OCI-LY7 (cell line): ENCODE data around the gene PRR15L. TPM values are rescaled to one million over a fixed set of nuclear protein-coding genes. Genes with fewer than 3 reads are reported as not detected.
"Not testable (repeated sequence)": the region's sequence is repeated elsewhere in the genome, so short reads cannot be mapped to it uniquely, and the experiment has no call there.

Experiments used
- BruUV-seq: library from RNA; stranded (reverse); fragments of 400-500 nt; replicated peaks from 2 replicates; lab custom pipeline; 2021; lab: Mats Ljungman, UMichigan
- CTCF ChIA-PET: fragments of 300-600 bp; sonication (Branson Sonifier 250); formaldehyde crosslinking; loops from one replicate; lab custom pipeline; 2022; ENCODE audit warnings: antibody characterized with exemption; ENCODE audit not compliant: unreplicated experiment; lab: Charles Lee
- POLR2A ChIA-PET: fragments of 300-600 bp; sonication (Branson Sonifier 250); formaldehyde crosslinking; loops from one replicate; lab custom pipeline; 2022; ENCODE audit warnings: antibody characterized with exemption; lab: Charles Lee
- DNase-seq: peaks from one replicate; pipeline ENCODE4 v3.0.0-alpha.2; 2015; ENCODE audit warnings: low spot score
- H2AFZ ChIP-seq: fragments of 200-600 bp; sonication (generic), shearing (Covaris generic); 2 replicates; pipeline ENCODE4 v1.6.1; 2014; ENCODE audit warnings: mild to moderate bottlenecking, antibody characterized with exemption, low read length, moderate library complexity
- H3K27ac ChIP-seq: fragments of 200-600 bp; sonication (generic); 2 replicates; pipeline ENCODE4 v1.5.1; 2014; ENCODE audit warnings: mixed run types, low read depth, mild to moderate bottlenecking, moderate library complexity, low read length, inconsistent platforms; ENCODE audit not compliant: poor library complexity, severe bottlenecking
- H3K36me3 ChIP-seq: fragments of 200-600 bp; sonication (generic); 2 replicates; pipeline ENCODE4 v1.6.1; 2014; ENCODE audit warnings: mild to moderate bottlenecking, antibody characterized with exemption, low read length, moderate library complexity, mixed read lengths; ENCODE audit not compliant: insufficient read depth
- H3K4me1 ChIP-seq: fragments of 200-600 bp; sonication (generic); 2 replicates; pipeline ENCODE4 v1.5.1; 2014; ENCODE audit warnings: mild to moderate bottlenecking, low read length; ENCODE audit not compliant: insufficient read depth, poor library complexity, severe bottlenecking
- H3K4me2 ChIP-seq: fragments of 200-600 bp; sonication (generic); 2 replicates; pipeline ENCODE4 v1.6.1; 2014; ENCODE audit warnings: mild to moderate bottlenecking, low read length
- H3K4me3 ChIP-seq: fragments of 200-600 bp; sonication (generic); 2 replicates; pipeline ENCODE4 v1.5.1; 2014; ENCODE audit warnings: mild to moderate bottlenecking, low read depth, low read length; ENCODE audit not compliant: poor library complexity, severe bottlenecking
- H3K79me2 ChIP-seq: fragments of 200-600 bp; sonication (generic); 2 replicates; pipeline ENCODE4 v1.6.1; 2016; ENCODE audit warnings: low read depth, mild to moderate bottlenecking, low read length, moderate library complexity, mixed read lengths; ENCODE audit not compliant: insufficient read depth
- H3K9me2 ChIP-seq: fragments of 200-600 bp; sonication (generic); 2 replicates; pipeline ENCODE4 v1.6.1; 2016; ENCODE audit warnings: mild to moderate bottlenecking, low read length, mixed read lengths; ENCODE audit not compliant: insufficient read depth
- H3K9me3 ChIP-seq: fragments of 200-600 bp; sonication (generic); 2 replicates; pipeline ENCODE4 v1.6.1; 2014; ENCODE audit warnings: mild to moderate bottlenecking, mixed run types, low read length, mixed read lengths
- H4K20me1 ChIP-seq: fragments of 200-600 bp; sonication (generic); 2 replicates; pipeline ENCODE4 v1.6.1; 2014; ENCODE audit warnings: mild to moderate bottlenecking, antibody characterized with exemption, low read length, moderate library complexity, mixed read lengths; ENCODE audit not compliant: insufficient read depth
- CTCF ChIP-seq: fragments of 200-600 bp; sonication (generic); conservative IDR thresholded peaks from 2 replicates; pipeline ENCODE4 v1.5.1; 2014; ENCODE audit warnings: mild to moderate bottlenecking, antibody characterized with exemption, low read length, moderate library complexity, mixed read lengths
- EZH2phosphoT487 ChIP-seq: fragments of 200-600 bp; sonication (generic); IDR thresholded peaks from 2 replicates; pipeline ENCODE4 v1.6.1; 2018; ENCODE audit warnings: low read depth, borderline replicate concordance, mild to moderate bottlenecking, mixed run types, antibody characterized with exemption, low read length, moderate library complexity, mixed read lengths
- intact Hi-C: fragments of 100-400 bp; cut with micrococcal nuclease; formaldehyde crosslinking; loops from one replicate; pipeline ENCODE4 v1.10.0; 2022; ENCODE audit not compliant: unreplicated experiment
- total RNA-seq, 2 experiments: library from RNA; depleted of rRNA in 1 of 2; stranded (reverse); fragments of >200 nt in 1 of 2; shearing (Covaris generic) in 1 of 2; gene quantifications; 2 replicates each; pipeline ENCODE4 v1.2.3, GENCODE V29; 2014 to 2022

The PRR15L gene
- total RNA-seq, 2 experiments from 2014 or later, result not detected

GRCh38 chr17:47935961-47936360, 21.7 kb downstream of the PRR15L start:
- H3K9me2 ChIP-seq, result no peaks in the 10 kb centered on the region
- BruUV-seq, result no TSS peak
- H3K79me2 ChIP-seq, result no peaks in the 10 kb centered on the region
- H3K4me1 ChIP-seq, result peaks cover 10% of the 10 kb centered on the region
- no peak overlapping the region for H3K4me2 ChIP-seq
- H3K9me3 ChIP-seq, result no peaks in the 10 kb centered on the region
- H2AFZ ChIP-seq, result no peak overlapping the region
- intact Hi-C loops, result no loop called here
- H3K4me3 ChIP-seq, result no peak overlapping the region
- H4K20me1 ChIP-seq, result no peaks in the 10 kb centered on the region
- no peak for DNase-seq
- no peaks in the 10 kb centered on the region for H3K36me3 ChIP-seq
- no peak overlapping the region for H3K27ac ChIP-seq
- ChIA-PET CTCF (interaction anchor here (1.1 kb wide), 1 partner anchor 34 kb away, joined by 3 read pairs; no protein-coding TSS in a partner anchor), POLR2A (no interaction called here)
- no peak for TF ChIP-seq EZH2phosphoT487
- no peak for TF ChIP-seq CTCF

- H3K4me1 ChIP-seq, H3K27ac ChIP-seq, CTCF ChIA-PET, H3K4me3 ChIP-seq, DNase-seq, H3K79me2 ChIP-seq, H4K20me1 ChIP-seq, H3K36me3 ChIP-seq, BruUV-seq, H3K9me2 ChIP-seq, POLR2A ChIA-PET, H3K9me3 ChIP-seq, H3K4me2 ChIP-seq, H2AFZ ChIP-seq, intact Hi-C loops: not testable (repeated sequence)
Observed at GRCh38 chr17:47935468-47935867, 22.2 kb downstream of the PRR15L start.

- CTCF ChIA-PET, result no interaction called here
- no TSS peak for BruUV-seq
Observed at GRCh38 chr17:47934856-47935255, 22.8 kb downstream of the PRR15L start.

More at GRCh38 chr17:47934856-47935255, 22.8 kb downstream of the PRR15L start:
- H3K79me2 ChIP-seq, result no peaks in the 10 kb centered on the region
- DNase-seq, result no peak
- H3K36me3 ChIP-seq, result peaks cover 8% of the 10 kb centered on the region; the same call in 1 of the 2 replicates
- H4K20me1 ChIP-seq, result no peaks in the 10 kb centered on the region
- no peaks in the 10 kb centered on the region for H3K9me3 ChIP-seq
- no peak overlapping the region for H3K4me2 ChIP-seq
- POLR2A ChIA-PET, result no interaction called here
- intact Hi-C loops, result no loop called here
- no peak overlapping the region for H3K4me3 ChIP-seq
- no peaks in the 10 kb centered on the region for H3K9me2 ChIP-seq
- no peak for TF ChIP-seq CTCF
- no peak for TF ChIP-seq EZH2phosphoT487
- H3K4me1 ChIP-seq, result no peaks in the 10 kb centered on the region
- no peak overlapping the region for H2AFZ ChIP-seq
- no peak overlapping the region for H3K27ac ChIP-seq
